ENCODE measurements around the gene PBRM1. TPM values are rescaled to one million over a fixed set of nuclear protein-coding genes. Genes with fewer than 3 reads are reported as not detected.

Gene PBRM1
- total and polyA plus RNA-seq, 2 donors (not counting 1 experiment from before 2014, with no cell fraction given) = 16.8 to 85.9 TPM

DNA sequence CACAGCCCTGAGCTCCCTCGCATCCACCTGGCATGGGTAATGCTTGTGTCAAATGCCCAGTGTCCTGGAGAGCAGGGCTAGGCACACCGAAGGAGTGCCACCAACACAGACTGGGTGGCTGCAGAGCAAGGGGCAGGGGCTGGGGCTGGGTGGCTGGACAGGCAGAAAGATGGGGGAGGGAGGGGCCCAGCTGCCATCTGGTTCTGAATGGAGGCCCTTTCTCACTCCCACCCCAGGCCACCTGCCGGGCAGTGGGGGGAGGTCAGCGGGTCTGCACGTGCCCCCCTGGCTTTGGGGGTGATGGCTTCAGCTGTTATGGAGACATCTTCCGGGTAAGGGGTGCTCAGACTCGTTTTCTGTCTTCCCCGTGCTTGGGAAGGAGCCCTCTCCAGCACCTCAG is 173.6 kb downstream of the PBRM1 start:
- H3K9me3 Mint-ChIP-seq (ENCODE audit: insufficient read depth) = no peaks in the 10 kb centered on the region
- Histone ChIP-seq H2AFZ (ENCODE audit: insufficient read depth, low read depth, low read length, poor library complexity, severe bottlenecking) (no peak overlapping the region), H3K4me1 (ENCODE audit: control insufficient read depth in 2 of 2, insufficient read depth in 2 of 2, low read length in 2 of 2) (no peaks in the 10 kb centered on the region), H3K4me2 (replicated peaks; ENCODE audit: low read depth, low read length, poor library complexity, severe bottlenecking) (no peak overlapping the region), H3K9ac (ENCODE audit: low read length) (no peak overlapping the region), H3K79me2 (ENCODE audit: control insufficient read depth, insufficient read depth, low read length) (no peaks in the 10 kb centered on the region), H3K36me3 (replicated peaks in 1 of 2; ENCODE audit: control extremely low read depth in 1 of 2, control insufficient read depth in 1 of 2, extremely low read depth in 1 of 2, insufficient read depth in 2 of 2, low read length in 1 of 2) (no peaks in the 10 kb centered on the region), H4K20me1 (ENCODE audit: control insufficient read depth, insufficient read depth, low read length, poor library complexity, severe bottlenecking) (no peaks in the 10 kb centered on the region), H3K27me3 (replicated peaks in 1 of 4; ENCODE audit: control extremely low read depth in 1 of 4, control insufficient read depth in 3 of 4, insufficient read depth in 4 of 4, low read length in 3 of 4) (no peaks in the 10 kb centered on the region), H3K9me3 (ENCODE audit: control extremely low read depth in 1 of 3, control insufficient read depth in 2 of 3, insufficient read depth in 1 of 3, low read length in 2 of 3) (no peaks in the 10 kb centered on the region), H3K27ac (ENCODE audit: low read length in 2 of 2) (no peak overlapping the region), H3K4me3 (ENCODE audit: control extremely low read depth in 1 of 5, extremely low read depth in 1 of 5, insufficient read depth in 1 of 5, low read depth in 2 of 5, low read length in 4 of 5) (no peak overlapping the region)
- CTCF ChIA-PET = no interaction called here
- intact Hi-C loops (cut with micrococcal nuclease) = no loop called here
- DNase-seq = no peak
- H3K27ac Mint-ChIP-seq = no peak overlapping the region
- no peak for ATAC-seq (ENCODE audit: low read depth)
- TF ChIP-seq, protein P1, sequence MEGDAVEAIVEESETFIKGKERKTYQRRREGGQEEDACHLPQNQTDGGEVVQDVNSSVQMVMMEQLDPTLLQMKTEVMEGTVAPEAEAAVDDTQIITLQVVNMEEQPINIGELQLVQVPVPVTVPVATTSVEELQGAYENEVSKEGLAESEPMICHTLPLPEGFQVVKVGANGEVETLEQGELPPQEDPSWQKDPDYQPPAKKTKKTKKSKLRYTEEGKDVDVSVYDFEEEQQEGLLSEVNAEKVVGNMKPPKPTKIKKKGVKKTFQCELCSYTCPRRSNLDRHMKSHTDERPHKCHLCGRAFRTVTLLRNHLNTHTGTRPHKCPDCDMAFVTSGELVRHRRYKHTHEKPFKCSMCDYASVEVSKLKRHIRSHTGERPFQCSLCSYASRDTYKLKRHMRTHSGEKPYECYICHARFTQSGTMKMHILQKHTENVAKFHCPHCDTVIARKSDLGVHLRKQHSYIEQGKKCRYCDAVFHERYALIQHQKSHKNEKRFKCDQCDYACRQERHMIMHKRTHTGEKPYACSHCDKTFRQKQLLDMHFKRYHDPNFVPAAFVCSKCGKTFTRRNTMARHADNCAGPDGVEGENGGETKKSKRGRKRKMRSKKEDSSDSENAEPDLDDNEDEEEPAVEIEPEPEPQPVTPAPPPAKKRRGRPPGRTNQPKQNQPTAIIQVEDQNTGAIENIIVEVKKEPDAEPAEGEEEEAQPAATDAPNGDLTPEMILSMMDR (IDR thresholded peaks at IDR 0.05) = no peak
- TF ChIP-seq EZH2 (IDR thresholded peaks at IDR 0.05; ENCODE audit: borderline replicate concordance, insufficient read depth, low read depth, low read length, poor library complexity, severe bottlenecking) = no peak
- H3K4me1 Mint-ChIP-seq = no peaks in the 10 kb centered on the region
- 70% methylated on average over 5 of the region's 8 CpGs for WGBS (ENCODE audit: insufficient coverage)
- POLR2A ChIA-PET = no interaction called here
- no peak overlapping the region for H3K4me3 Mint-ChIP-seq
- H3K27me3 Mint-ChIP-seq = no peaks in the 10 kb centered on the region

DNA sequence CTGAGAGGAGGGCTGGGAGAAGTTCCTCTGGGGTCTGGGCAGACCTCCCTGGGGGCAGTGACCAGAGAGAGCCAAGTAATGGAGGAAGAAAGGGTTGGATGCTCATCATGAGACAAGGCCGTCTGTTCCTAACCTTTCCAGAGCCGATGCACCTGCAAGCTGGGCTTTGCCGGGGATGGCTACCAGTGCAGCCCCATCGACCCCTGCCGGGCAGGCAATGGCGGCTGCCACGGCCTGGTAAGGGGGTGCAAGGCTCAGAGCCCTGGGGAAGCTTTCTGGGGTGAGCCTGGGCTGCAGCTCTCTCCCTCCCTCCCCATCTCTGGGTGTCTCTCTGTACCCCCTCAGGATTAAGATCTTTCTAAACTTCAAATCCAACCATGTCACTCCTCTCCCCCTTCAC is 174.2 kb downstream of the PBRM1 start:
- intact Hi-C loops (cut with micrococcal nuclease) = no loop called here
- no peaks in the 10 kb centered on the region for H3K27me3 ChIP-seq (replicated peaks in 1 of 4; ENCODE audit: control extremely low read depth in 1 of 4, control insufficient read depth in 3 of 4, insufficient read depth in 4 of 4, low read length in 3 of 4)
- CTCF ChIA-PET = no interaction called here

More for the DNA sequence above, 174.2 kb downstream of the PBRM1 start:
- no peak for TF ChIP-seq EZH2 (IDR thresholded peaks at IDR 0.05; ENCODE audit: borderline replicate concordance, insufficient read depth, low read depth, low read length, poor library complexity, severe bottlenecking)
- TF ChIP-seq, protein P1 (IDR thresholded peaks at IDR 0.05) = no peak
- no peak overlapping the region for H3K9ac ChIP-seq (ENCODE audit: low read length)
- no peak overlapping the region for H3K4me2 ChIP-seq (replicated peaks; ENCODE audit: low read depth, low read length, poor library complexity, severe bottlenecking)
- POLR2A ChIA-PET = no interaction called here
- ATAC-seq (ENCODE audit: low read depth) (no peak), DNase-seq (no peak)
- H3K4me3 ChIP-seq (ENCODE audit: control extremely low read depth in 1 of 5, extremely low read depth in 1 of 5, insufficient read depth in 1 of 5, low read depth in 2 of 5, low read length in 4 of 5) = no peak overlapping the region
- 96% methylated on average over 6 of the region's 7 CpGs for WGBS (ENCODE audit: insufficient coverage)
- no peak overlapping the region for H3K4me3 Mint-ChIP-seq
- H3K4me1 Mint-ChIP-seq = no peaks in the 10 kb centered on the region
- no peak overlapping the region for H3K27ac Mint-ChIP-seq
- no peak overlapping the region for H2AFZ ChIP-seq (ENCODE audit: insufficient read depth, low read depth, low read length, poor library complexity, severe bottlenecking)
- no peaks in the 10 kb centered on the region for H3K79me2 ChIP-seq (ENCODE audit: control insufficient read depth, insufficient read depth, low read length)
- no peaks in the 10 kb centered on the region for H3K36me3 ChIP-seq (replicated peaks in 1 of 2; ENCODE audit: control extremely low read depth in 1 of 2, control insufficient read depth in 1 of 2, extremely low read depth in 1 of 2, insufficient read depth in 2 of 2, low read length in 1 of 2)
- H3K9me3 ChIP-seq (ENCODE audit: control extremely low read depth in 1 of 3, control insufficient read depth in 2 of 3, insufficient read depth in 1 of 3, low read length in 2 of 3) = no peaks in the 10 kb centered on the region
- H3K27ac ChIP-seq (ENCODE audit: low read length in 2 of 2) = no peak overlapping the region
- no peaks in the 10 kb centered on the region for H3K27me3 Mint-ChIP-seq
- no peaks in the 10 kb centered on the region for H3K4me1 ChIP-seq (ENCODE audit: control insufficient read depth in 2 of 2, insufficient read depth in 2 of 2, low read length in 2 of 2)
- H3K9me3 Mint-ChIP-seq (ENCODE audit: insufficient read depth) = no peaks in the 10 kb centered on the region
- H4K20me1 ChIP-seq (ENCODE audit: control insufficient read depth, insufficient read depth, low read length, poor library complexity, severe bottlenecking) = no peaks in the 10 kb centered on the region
